ENCODE results near the gene FRMD4B.

DNA sequence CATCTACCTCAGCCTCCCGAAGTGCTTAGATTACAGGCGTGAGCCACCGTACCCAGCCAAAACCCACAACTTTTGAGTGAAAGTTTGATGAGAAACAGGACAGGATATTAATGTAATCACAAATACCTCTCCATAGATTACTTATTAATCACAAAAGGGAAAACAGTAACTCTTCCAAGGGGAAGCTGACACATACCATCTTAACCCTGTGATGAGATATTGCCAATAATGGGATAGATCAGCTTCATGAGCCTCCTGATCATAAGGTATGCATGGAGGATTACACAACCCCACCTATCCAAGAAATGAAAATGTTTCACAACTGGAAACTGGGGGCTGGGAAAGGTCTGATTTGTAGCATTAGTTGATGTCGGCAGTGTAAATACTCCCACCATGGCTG is 131.5 kb downstream of the FRMD4B start:
- TF ChIP-seq, protein P1, sequence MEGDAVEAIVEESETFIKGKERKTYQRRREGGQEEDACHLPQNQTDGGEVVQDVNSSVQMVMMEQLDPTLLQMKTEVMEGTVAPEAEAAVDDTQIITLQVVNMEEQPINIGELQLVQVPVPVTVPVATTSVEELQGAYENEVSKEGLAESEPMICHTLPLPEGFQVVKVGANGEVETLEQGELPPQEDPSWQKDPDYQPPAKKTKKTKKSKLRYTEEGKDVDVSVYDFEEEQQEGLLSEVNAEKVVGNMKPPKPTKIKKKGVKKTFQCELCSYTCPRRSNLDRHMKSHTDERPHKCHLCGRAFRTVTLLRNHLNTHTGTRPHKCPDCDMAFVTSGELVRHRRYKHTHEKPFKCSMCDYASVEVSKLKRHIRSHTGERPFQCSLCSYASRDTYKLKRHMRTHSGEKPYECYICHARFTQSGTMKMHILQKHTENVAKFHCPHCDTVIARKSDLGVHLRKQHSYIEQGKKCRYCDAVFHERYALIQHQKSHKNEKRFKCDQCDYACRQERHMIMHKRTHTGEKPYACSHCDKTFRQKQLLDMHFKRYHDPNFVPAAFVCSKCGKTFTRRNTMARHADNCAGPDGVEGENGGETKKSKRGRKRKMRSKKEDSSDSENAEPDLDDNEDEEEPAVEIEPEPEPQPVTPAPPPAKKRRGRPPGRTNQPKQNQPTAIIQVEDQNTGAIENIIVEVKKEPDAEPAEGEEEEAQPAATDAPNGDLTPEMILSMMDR (IDR thresholded peaks at IDR 0.05): no peak
- TF ChIP-seq POLR2AphosphoS5 (IDR thresholded peaks at IDR 0.05; ENCODE audit: insufficient read depth in 1 of 2, low read depth in 1 of 2): no peak

All from vagina (tissue), 2 donors.